PFSK-1 (cell line): Measurements from ENCODE around the gene NOX3.

Experiments used
- POLR2AphosphoS5 ChIP-seq: IDR thresholded peaks from 2 replicates; pipeline ENCODE4 v1.6.1; 2012; ENCODE audit warnings: low read depth, mild to moderate bottlenecking, control low read depth, low read length, moderate library complexity
- TAF1 ChIP-seq: IDR thresholded peaks from 2 replicates; pipeline ENCODE4 v1.6.1; 2012; ENCODE audit warnings: low read length, control low read depth, borderline replicate concordance; ENCODE audit not compliant: insufficient read depth

DNA sequence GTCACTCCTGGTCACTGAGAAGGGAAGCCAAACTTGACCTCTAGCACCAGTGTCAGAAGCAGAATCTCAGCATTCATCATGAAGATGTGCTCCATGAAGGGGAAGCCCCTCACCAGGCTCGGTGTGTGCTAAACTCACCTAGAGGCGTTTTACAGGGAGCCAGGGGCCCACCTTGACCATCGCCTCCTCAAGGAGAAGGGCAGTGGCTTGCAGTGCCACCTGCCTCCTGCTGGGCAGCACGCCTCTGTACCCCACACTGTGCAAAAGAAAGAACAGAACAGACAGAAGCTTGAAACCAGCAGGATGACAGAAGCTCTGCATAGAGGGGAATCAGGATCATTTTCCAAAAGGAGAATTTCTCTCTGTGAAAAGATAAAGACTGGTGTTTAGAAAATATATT, 39.7 kb downstream of the NOX3 start:
- TF ChIP-seq POLR2AphosphoS5, result no peak
- TF ChIP-seq TAF1, result no peak
